GM21825 (cell line): ENCODE results near the gene SOCS3.

Source experiments
- ATAC-seq: cut with Tn5 transposase; IDR thresholded peaks from one replicate; pipeline ENCODE4 v1.9.1; 2021; ENCODE audit warnings: mild to moderate bottlenecking, moderate library complexity; ENCODE audit not compliant: unreplicated experiment

The SOCS3 gene

GRCh38 chr17:78391051-78391431 lies 31.2 kb upstream of the SOCS3 start:
- no peak for ATAC-seq

- no peak for ATAC-seq
Measured at GRCh38 chr17:78390241-78391050, 30.6 kb upstream of the SOCS3 start.

- no peak for ATAC-seq
Measured at GRCh38 chr17:78387977-78388941, 28.4 kb upstream of the SOCS3 start.

- peak; percentile 10 for ATAC-seq
Measured at GRCh38 chr17:78384479-78385175, 24.8 kb upstream of the SOCS3 start.

- ATAC-seq, result peak; percentile 28
Measured at GRCh38 chr17:78383725-78384471, 24.0 kb upstream of the SOCS3 start.

- no peak for ATAC-seq
Measured at GRCh38 chr17:78381601-78382232, 21.8 kb upstream of the SOCS3 start.

GRCh38 chr17:78380370-78380769 lies 20.5 kb upstream of the SOCS3 start:
- ATAC-seq, result no peak

GRCh38 chr17:78379131-78379491 lies 19.2 kb upstream of the SOCS3 start:
- no peak for ATAC-seq

GRCh38 chr17:78378225-78379130 lies 18.6 kb upstream of the SOCS3 start, which contains the start of gene PGS1:
TSS of gene PGS1 (plus strand) at chr17:78378649. CDS start at chr17:78378666, 17 bp downstream.
- peak; percentile 54 for ATAC-seq

GRCh38 chr17:78377858-78378224 lies 18.0 kb upstream of the SOCS3 start:
- ATAC-seq, result no peak

- ATAC-seq, result no peak
Measured at GRCh38 chr17:78376161-78376560, 16.3 kb upstream of the SOCS3 start.

GRCh38 chr17:78375401-78376151 lies 15.7 kb upstream of the SOCS3 start:
- no peak for ATAC-seq

- no peak for ATAC-seq
Measured at GRCh38 chr17:78374631-78375274, 14.9 kb upstream of the SOCS3 start.

- ATAC-seq, result no peak
Measured at GRCh38 chr17:78374189-78374588, 14.3 kb upstream of the SOCS3 start.

- no peak for ATAC-seq
Measured at GRCh38 chr17:78372841-78373240, 13.0 kb upstream of the SOCS3 start.

- no peak for ATAC-seq
Measured at GRCh38 chr17:78371056-78371455, 11.2 kb upstream of the SOCS3 start.

GRCh38 chr17:78369791-78370381 lies 10.0 kb upstream of the SOCS3 start:
- ATAC-seq, result no peak
